Hepatocyte (in vitro differentiated cells): ENCODE results near the gene TSPAN9. TPM values are rescaled to one million over a fixed set of nuclear protein-coding genes. Genes with fewer than 3 reads are reported as not detected.
A peak's percentile ranks its signal among the peaks of the same experiment; 100 is the strongest.

Source experiments
- DNase-seq: peaks from one replicate; pipeline ENCODE4 v3.0.0-alpha.2; 2016; ENCODE audit warnings: low spot score
- H2AFZ ChIP-seq: fragments of 200-600 bp; sonication (generic); 2 replicates; pipeline ENCODE4 v1.6.0; 2016; ENCODE audit warnings: antibody characterized with exemption, mild to moderate bottlenecking
- H3K27ac ChIP-seq: fragments of 200-600 bp; sonication (generic); 2 replicates; pipeline ENCODE4 v1.5.1; 2016; ENCODE audit warnings: mild to moderate bottlenecking
- H3K27me3 ChIP-seq: fragments of 200-600 bp; sonication (generic); 2 replicates; pipeline ENCODE4 v1.6.1; 2016
- H3K36me3 ChIP-seq: fragments of 200-600 bp; sonication (generic); replicated peaks from 2 replicates; pipeline ENCODE4 v1.5.1; 2016; ENCODE audit warnings: low read depth; ENCODE audit not compliant: insufficient read depth
- H3K4me1 ChIP-seq: fragments of 200-600 bp; sonication (generic); 2 replicates; pipeline ENCODE4 v1.5.1; 2016; ENCODE audit warnings: mild to moderate bottlenecking, moderate library complexity; ENCODE audit not compliant: insufficient read depth
- H3K4me2 ChIP-seq: fragments of 200-600 bp; sonication (generic); 2 replicates; pipeline ENCODE4 v1.6.0; 2016
- H3K4me3 ChIP-seq: fragments of 200-600 bp; sonication (generic); 2 replicates; pipeline ENCODE4 v1.5.1; 2016; ENCODE audit warnings: mild to moderate bottlenecking
- H3K79me2 ChIP-seq: fragments of 200-600 bp; sonication (generic); 2 replicates; pipeline ENCODE4 v1.6.0; 2017; ENCODE audit warnings: mild to moderate bottlenecking
- H3K9me2 ChIP-seq: fragments of 200-600 bp; sonication (generic); replicated peaks from 2 replicates; pipeline ENCODE4 v1.6.0; 2017; ENCODE audit warnings: mild to moderate bottlenecking; ENCODE audit not compliant: insufficient read depth
- H3K9me3 ChIP-seq: fragments of 200-600 bp; sonication (generic); 2 replicates; pipeline ENCODE4 v1.5.1; 2016; ENCODE audit warnings: low read depth, mild to moderate bottlenecking
- H4K20me1 ChIP-seq: fragments of 200-600 bp; sonication (generic); 2 replicates; pipeline ENCODE4 v1.6.0; 2016; ENCODE audit warnings: mild to moderate bottlenecking; ENCODE audit not compliant: insufficient read depth, poor library complexity, severe bottlenecking
- CTCF ChIP-seq: fragments of 200-600 bp; sonication (generic); IDR thresholded peaks from 2 replicates; pipeline ENCODE4 v1.5.1; 2016; ENCODE audit warnings: antibody characterized with exemption, mild to moderate bottlenecking; ENCODE audit not compliant: poor library complexity
- EZH2 ChIP-seq: fragments of 200-600 bp; sonication (generic); IDR thresholded peaks from 2 replicates; pipeline ENCODE4 v1.6.1; 2016; ENCODE audit warnings: antibody characterized with exemption, mild to moderate bottlenecking, borderline replicate concordance
- EZH2phosphoT487 ChIP-seq: fragments of 200-600 bp; sonication (generic); IDR thresholded peaks from one replicate; pipeline ENCODE4 v1.6.1; 2018; ENCODE audit warnings: antibody characterized with exemption, mild to moderate bottlenecking, low read depth, moderate library complexity; ENCODE audit not compliant: unreplicated experiment, severe bottlenecking
- WGBS: methylation state at CpG from one replicate; pipeline ENCODE4 v1.1.6; 2016; ENCODE audit warnings: low lambda C conversion rate; ENCODE audit errors: missing lambda C conversion rate; 5-methylcytosine and 5-hydroxymethylcytosine counted together
- polyA plus RNA-seq: library from polyadenylated mRNA; unstranded; fragments of >200 nt; fragmentation: Nextera tagmentation; extraction: Ambion mirVana; gene quantifications from 2 replicates; pipeline ENCODE4 v1.2.1, GENCODE V29; 2016
- total RNA-seq: library from RNA; depleted of rRNA; stranded (reverse); fragments of >200 nt; gene quantifications from 2 replicates; pipeline ENCODE4 v1.2.3, GENCODE V29; 2014

Gene TSPAN9
- total and polyA plus RNA-seq, 2 experiments from 2014 or later: 16.6 to 38.6 TPM

DNA sequence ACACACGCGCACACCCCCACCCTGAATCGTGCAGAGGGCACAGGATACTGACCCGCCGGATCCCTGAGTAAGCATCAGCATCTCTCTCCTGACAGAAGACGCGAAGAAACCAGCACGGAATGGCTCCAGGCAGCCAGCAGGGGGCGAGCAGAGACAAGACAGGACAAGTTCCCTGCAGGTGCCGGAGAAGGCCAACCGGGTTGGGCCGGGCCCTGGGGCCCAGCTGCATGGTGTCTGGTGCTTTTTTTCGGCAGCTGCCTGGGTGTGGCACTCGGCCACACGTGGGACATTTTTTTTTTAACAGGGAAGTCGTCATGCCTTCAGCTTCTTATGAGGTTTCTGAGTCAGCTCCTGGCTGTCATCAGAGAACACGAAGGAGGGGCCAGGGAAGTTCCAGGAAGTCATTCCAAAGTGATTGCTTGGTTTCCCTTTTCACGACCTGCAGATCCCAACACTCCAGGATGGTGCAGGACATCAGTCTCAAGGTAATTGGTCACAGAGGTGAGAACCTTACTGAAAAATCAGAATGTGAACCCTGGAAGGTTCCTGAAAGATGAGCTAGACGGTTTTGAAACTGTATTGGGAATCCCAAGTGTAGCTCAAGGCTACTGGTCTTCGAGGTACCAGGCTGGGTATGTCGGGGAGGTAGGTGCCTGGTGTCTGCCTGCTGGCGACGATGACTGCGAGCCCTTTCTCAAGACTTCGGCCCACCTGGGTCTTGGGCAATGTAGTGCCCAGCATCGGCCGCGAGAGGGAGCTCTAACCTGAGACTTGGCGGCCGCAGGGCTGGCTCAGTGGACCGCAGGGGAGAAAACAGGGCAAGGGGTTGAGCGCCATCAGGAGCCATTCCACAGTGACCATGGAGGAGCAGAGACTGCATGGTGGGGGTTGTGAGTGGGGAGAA, 223.0 kb downstream of the TSPAN9 start:
- DNase-seq: peak; percentile 94
- H3K4me3 ChIP-seq: no peak overlapping the region
- H3K9me2 ChIP-seq: no peaks in the 10 kb centered on the region
- H4K20me1 ChIP-seq: no peaks in the 10 kb centered on the region
- H3K27ac ChIP-seq: peak overlapping the region; percentile 81
- no peaks in the 10 kb centered on the region for H3K9me3 ChIP-seq
- H3K27me3 ChIP-seq: peaks cover 4% of the 10 kb centered on the region
- H3K79me2 ChIP-seq: no peaks in the 10 kb centered on the region
- TF ChIP-seq EZH2phosphoT487: no peak
- peak; percentile 98 for TF ChIP-seq CTCF
- peaks cover 12% of the 10 kb centered on the region for H3K4me1 ChIP-seq
- H3K4me2 ChIP-seq: peak overlapping the region; percentile 66
- H2AFZ ChIP-seq: peak overlapping the region; percentile 6
- H3K36me3 ChIP-seq: no peaks in the 10 kb centered on the region
- 4% methylated on average over 32 of the region's 32 CpGs for WGBS

GRCh38 chr12:3300833-3301401, 223.7 kb downstream of the TSPAN9 start:
- H3K79me2 ChIP-seq: no peaks in the 10 kb centered on the region
- TF ChIP-seq EZH2phosphoT487 (no peak), CTCF (no peak), EZH2 (no peak)
- peaks cover 12% of the 10 kb centered on the region for H3K4me1 ChIP-seq
- H3K4me2 ChIP-seq: peak overlapping the region; percentile 66
- no peaks in the 10 kb centered on the region for H3K36me3 ChIP-seq
- no peak overlapping the region for H3K27ac ChIP-seq
- H2AFZ ChIP-seq: no peak overlapping the region
- no peaks in the 10 kb centered on the region for H3K9me3 ChIP-seq
- WGBS: 61% methylated on average over 10 of the region's 10 CpGs
- H4K20me1 ChIP-seq: no peaks in the 10 kb centered on the region
- H3K4me3 ChIP-seq: no peak overlapping the region
- DNase-seq: no peak
- no peaks in the 10 kb centered on the region for H3K9me2 ChIP-seq
- H3K27me3 ChIP-seq: peaks cover 4% of the 10 kb centered on the region

DNA sequence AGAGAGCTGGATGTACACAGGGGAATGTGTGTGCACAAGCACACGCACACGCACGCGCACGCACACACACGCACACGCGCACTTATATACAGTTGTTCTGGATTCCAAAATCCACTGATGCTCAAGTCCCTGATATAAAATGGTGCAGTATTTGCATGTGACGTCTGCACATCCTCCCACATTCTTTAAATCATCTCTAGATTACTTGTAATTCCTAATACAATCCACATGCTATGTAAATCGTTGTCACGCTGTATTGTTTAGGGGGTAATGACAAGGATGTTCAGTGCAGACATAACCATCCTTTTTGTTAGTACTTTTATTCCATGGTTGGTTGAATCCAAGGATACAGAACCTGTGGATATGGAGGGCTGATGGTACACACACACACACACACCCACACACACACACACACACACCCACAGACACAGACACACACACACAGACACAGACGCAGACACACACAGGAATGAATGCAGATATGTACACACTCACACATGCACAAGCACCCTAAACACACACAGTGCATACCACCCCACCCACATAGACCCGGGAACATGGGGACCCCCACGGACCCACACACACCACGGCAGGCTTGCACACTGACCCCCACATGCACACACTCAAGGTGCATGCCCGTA, 225.3 kb downstream of the TSPAN9 start:
- Histone ChIP-seq H3K27me3 (peaks cover 4% of the 10 kb centered on the region), H3K9me3 (no peaks in the 10 kb centered on the region), H2AFZ (no peak overlapping the region), H3K27ac (no peak overlapping the region), H3K4me1 (peaks cover 12% of the 10 kb centered on the region), H3K36me3 (no peaks in the 10 kb centered on the region), H3K4me2 (no peak overlapping the region), H3K9me2 (no peaks in the 10 kb centered on the region), H3K79me2 (no peaks in the 10 kb centered on the region), H4K20me1 (no peaks in the 10 kb centered on the region), H3K4me3 (no peak overlapping the region)
- 84% methylated on average over 15 of the region's 16 CpGs for WGBS
- no peak for DNase-seq
- TF ChIP-seq CTCF (no peak), EZH2 (no peak), EZH2phosphoT487 (no peak)
